Sigmoid colon (tissue), 7 donors: Measurements from ENCODE around the gene MYH14. TPM values are rescaled to one million over a fixed set of nuclear protein-coding genes. Genes with fewer than 3 reads are reported as not detected.

Source experiments
- DNase-seq: peaks from one replicate; pipeline ENCODE4 v3.0.0-alpha.2; 2019
- H3K27ac ChIP-seq, 4 donors: fragments of 200-600 bp; sonication (generic); one replicate each; pipeline ENCODE4 v1.5.1; 2016 to 2019; ENCODE audit warnings: mild to moderate bottlenecking in 1 of 4
- H3K27me3 ChIP-seq, 3 donors: fragments of 200-600 bp; sonication (generic); one replicate each; pipeline ENCODE4 v1.5.1; 2019; ENCODE audit warnings: mild to moderate bottlenecking in 1 of 3
- H3K36me3 ChIP-seq, 4 donors: fragments of 200-600 bp; sonication (generic); one replicate each; pipeline ENCODE4 v1.5.1; 2016 to 2019
- H3K4me1 ChIP-seq, 4 donors: fragments of 200-600 bp; sonication (generic); one replicate each; pipeline ENCODE4 v1.5.1; 2017 to 2019
- H3K4me3 ChIP-seq, 4 donors: fragments of 200-600 bp; sonication (generic); one replicate each; pipeline ENCODE4 v1.5.1; 2017 to 2019; ENCODE audit warnings: mild to moderate bottlenecking in 2 of 4, moderate library complexity in 1 of 4
- H3K9me3 ChIP-seq, 4 donors: fragments of 200-600 bp in 3 of 4; sonication (generic) in 3 of 4; one replicate each; pipeline versions ENCODE4 v1.5.1 to v1.6.1; 2013 to 2019
- CTCF ChIP-seq, 4 experiments: fragments of 450-650 bp in 3 of 4; fragments of 200-600 bp in 1 of 4; IDR thresholded peaks; one replicate each; pipeline ENCODE4 v1.5.1; 2016 to 2019; ENCODE audit warnings: antibody characterized with exemption in 4 of 4, mild to moderate bottlenecking in 3 of 4, moderate library complexity in 2 of 4
- EP300 ChIP-seq, 4 donors: sonication (generic); formaldehyde crosslinking; IDR thresholded peaks; one replicate each; pipeline ENCODE4 v1.6.1; 2017; ENCODE audit warnings: antibody characterized with exemption in 4 of 4
- POLR2A ChIP-seq, 2 donors: fragments of 450-650 bp; IDR thresholded peaks; one replicate each; pipeline ENCODE4 v1.6.1; 2016; ENCODE audit warnings: antibody characterized with exemption in 2 of 2, mild to moderate bottlenecking in 2 of 2, moderate library complexity in 2 of 2
- POLR2AphosphoS5 ChIP-seq, 4 donors: sonication (generic); formaldehyde crosslinking; IDR thresholded peaks; one replicate each; pipeline ENCODE4 v1.6.1; 2017; ENCODE audit warnings: antibody characterized with exemption in 4 of 4
- WGBS, 2 donors: extraction: QIAGEN DNeasy Blood & Tissue Kit; methylation state at CpG; one replicate each; pipeline ENCODE4 v1.1.7; 2013; 5-methylcytosine and 5-hydroxymethylcytosine counted together
- intact Hi-C: fragments of 100-400 bp; cut with DNase I; formaldehyde crosslinking; loops from one replicate; pipeline ENCODE4 v1.15.1; 2023
- polyA plus RNA-seq, 3 donors: library from polyadenylated mRNA; stranded (reverse); fragments of 200-250 nt; gene quantifications; one replicate each; pipeline ENCODE4 v1.2.3, GENCODE V29; 2013
- total RNA-seq, 4 donors: library from RNA; depleted of rRNA; stranded (reverse); fragments of >200 nt; gene quantifications; one replicate each; pipeline ENCODE4 v1.1.0, GENCODE V29; 2016
- donor health status: healthy with polysubstance abuse.
- donor health status: Bipolar disorder and iron deficiency.
- donor health status: healthy.

MYH14 gene
- total and polyA plus RNA-seq, 7 donors, result 0.16 to 479 (median 3.9) TPM

- no peak for DNase-seq
- H3K27ac ChIP-seq, result no peak overlapping the region
- intact Hi-C loops, result no loop called here
- peaks cover 0 to 11% (median 0%) of the 10 kb centered on the region in 3 donors for H3K27me3 ChIP-seq
- TF ChIP-seq EP300 (IDR thresholded peaks at IDR 0.05), result no peak
- TF ChIP-seq CTCF (IDR thresholded peaks at IDR 0.05), result no peak
- no peak for TF ChIP-seq POLR2AphosphoS5 (IDR thresholded peaks at IDR 0.05)
- TF ChIP-seq POLR2A (IDR thresholded peaks at IDR 0.05), result no peak
- H3K4me3 ChIP-seq, result no peak overlapping the region
- H3K4me1 ChIP-seq, result no peaks in the 10 kb centered on the region
- 93 to 96% methylated on average over 19 of the region's 19 CpGs for WGBS, 2 donors
- H3K9me3 ChIP-seq, result peaks cover 0 to 16% (median 10%) of the 10 kb centered on the region in 4 donors
- no peaks in the 10 kb centered on the region for H3K36me3 ChIP-seq
Measured at GRCh38 chr19:50248826-50249225, 45.4 kb downstream of the MYH14 start.

- Histone ChIP-seq H3K27ac (no peak overlapping the region), H3K4me3 (no peak overlapping the region), H3K27me3 (peaks cover 0 to 13% (median 0%) of the 10 kb centered on the region in 3 donors), H3K9me3 (peaks cover 0 to 17% (median 12%) of the 10 kb centered on the region in 4 donors), H3K4me1 (no peaks in the 10 kb centered on the region), H3K36me3 (no peaks in the 10 kb centered on the region)
- TF ChIP-seq CTCF (IDR thresholded peaks at IDR 0.05) (no peak), POLR2AphosphoS5 (IDR thresholded peaks at IDR 0.05) (no peak), POLR2A (IDR thresholded peaks at IDR 0.05) (no peak), EP300 (IDR thresholded peaks at IDR 0.05) (no peak)
- no peak for DNase-seq
- intact Hi-C loops, result no loop called here
- 77 to 85% methylated on average over 16 of the region's 16 CpGs for WGBS, 2 donors
Measured at GRCh38 chr19:50249636-50250035, 46.2 kb downstream of the MYH14 start.

- Histone ChIP-seq H3K4me1 (no peaks in the 10 kb centered on the region), H3K4me3 (no peak overlapping the region), H3K27me3 (peaks cover 0 to 16% (median 0%) of the 10 kb centered on the region in 3 donors), H3K27ac (no peak overlapping the region), H3K9me3 (peaks cover 0 to 17% (median 13%) of the 10 kb centered on the region in 4 donors), H3K36me3 (no peaks in the 10 kb centered on the region)
- no peak for DNase-seq
- intact Hi-C loops, result no loop called here
- TF ChIP-seq CTCF (IDR thresholded peaks at IDR 0.05) (no peak), POLR2AphosphoS5 (IDR thresholded peaks at IDR 0.05) (no peak), EP300 (IDR thresholded peaks at IDR 0.05) (no peak), POLR2A (IDR thresholded peaks at IDR 0.05) (no peak)
- 94 to 96% methylated on average over 15 of the region's 15 CpGs for WGBS, 2 donors
Measured at GRCh38 chr19:50250450-50251136, 47.2 kb downstream of the MYH14 start.

GRCh38 chr19:50252111-50252886, 48.9 kb downstream of the MYH14 start:
- Histone ChIP-seq H3K4me1 (no peaks in the 10 kb centered on the region), H3K36me3 (no peaks in the 10 kb centered on the region)
- WGBS, 2 donors, result 92 to 95% methylated on average over 23 of the region's 23 CpGs

More at GRCh38 chr19:50252111-50252886, 48.9 kb downstream of the MYH14 start:
- no peak for TF ChIP-seq POLR2A (IDR thresholded peaks at IDR 0.05)
- TF ChIP-seq CTCF (IDR thresholded peaks at IDR 0.05), result no peak
- no peak overlapping the region for H3K27ac ChIP-seq
- H3K27me3 ChIP-seq, result peaks cover 0 to 11% (median 0%) of the 10 kb centered on the region in 3 donors
- no peak for DNase-seq
- intact Hi-C loops, result no loop called here
- H3K9me3 ChIP-seq, result peaks cover 4 to 17% (median 13%) of the 10 kb centered on the region in 4 donors
- H3K4me3 ChIP-seq, result no peak overlapping the region
